Activated B cell treated with CpG ODN at 0.5 μM for 24 hours (primary cell): Measurements from ENCODE around the gene SPATA7. TPM values are rescaled to one million over a fixed set of nuclear protein-coding genes. Genes with fewer than 3 reads are reported as not detected.

Experiments
- ATAC-seq: fragments of 200-7000 bp; cut with Tn5 transposase; one replicate; pipeline ENCODE4 v1.10.0; 2021; ENCODE audit warnings: low read depth, mild to moderate bottlenecking, moderate library complexity
- CTCF ChIA-PET: fragments of 350-600 bp; sonication (Branson Sonifier 250); formaldehyde crosslinking; loops from one replicate; lab custom pipeline; 2021; ENCODE audit warnings: antibody characterized with exemption; lab: Charles Lee
- POLR2A ChIA-PET: fragments of 350-600 bp; sonication (Branson Sonifier 250); formaldehyde crosslinking; loops from one replicate; lab custom pipeline; 2021; ENCODE audit warnings: antibody characterized with exemption; lab: Charles Lee
- DNase-seq: peaks from one replicate; pipeline ENCODE4 v3.0.0; 2022
- H3K27ac Mint-ChIP-seq: one replicate; pipeline ENCODE4 v1.8.0; 2020; ENCODE audit warnings: mixed read lengths
- H3K27me3 Mint-ChIP-seq: one replicate; pipeline ENCODE4 v1.8.0; 2021; ENCODE audit warnings: mixed read lengths
- H3K36me3 Mint-ChIP-seq: one replicate; pipeline ENCODE4 v1.8.0; 2021; ENCODE audit warnings: low read depth, mixed read lengths
- H3K4me1 Mint-ChIP-seq: one replicate; pipeline ENCODE4 v1.8.0; 2021; ENCODE audit warnings: mixed read lengths
- H3K4me3 Mint-ChIP-seq: one replicate; pipeline ENCODE4 v1.8.0; 2020; ENCODE audit warnings: mild to moderate bottlenecking, mixed read lengths
- H3K9me3 Mint-ChIP-seq: one replicate; pipeline ENCODE4 v1.8.0; 2020; ENCODE audit warnings: mixed read lengths
- CTCF ChIP-seq: fragments of 200-600 bp; IDR thresholded peaks from one replicate; pipeline ENCODE4 v1.8.0; 2022; ENCODE audit warnings: antibody characterized with exemption, mild to moderate bottlenecking
- intact Hi-C: fragments of 100-400 bp; cut with micrococcal nuclease; formaldehyde crosslinking; loops from one replicate; pipeline ENCODE4 v1.15.1; 2024
- total RNA-seq: library from RNA; stranded (reverse); gene quantifications from 2 replicates; pipeline ENCODE4 v1.2.3, GENCODE V29; 2022

SPATA7 gene
- 1.4 and 1.6 TPM in 2 replicates for total RNA-seq

DNA sequence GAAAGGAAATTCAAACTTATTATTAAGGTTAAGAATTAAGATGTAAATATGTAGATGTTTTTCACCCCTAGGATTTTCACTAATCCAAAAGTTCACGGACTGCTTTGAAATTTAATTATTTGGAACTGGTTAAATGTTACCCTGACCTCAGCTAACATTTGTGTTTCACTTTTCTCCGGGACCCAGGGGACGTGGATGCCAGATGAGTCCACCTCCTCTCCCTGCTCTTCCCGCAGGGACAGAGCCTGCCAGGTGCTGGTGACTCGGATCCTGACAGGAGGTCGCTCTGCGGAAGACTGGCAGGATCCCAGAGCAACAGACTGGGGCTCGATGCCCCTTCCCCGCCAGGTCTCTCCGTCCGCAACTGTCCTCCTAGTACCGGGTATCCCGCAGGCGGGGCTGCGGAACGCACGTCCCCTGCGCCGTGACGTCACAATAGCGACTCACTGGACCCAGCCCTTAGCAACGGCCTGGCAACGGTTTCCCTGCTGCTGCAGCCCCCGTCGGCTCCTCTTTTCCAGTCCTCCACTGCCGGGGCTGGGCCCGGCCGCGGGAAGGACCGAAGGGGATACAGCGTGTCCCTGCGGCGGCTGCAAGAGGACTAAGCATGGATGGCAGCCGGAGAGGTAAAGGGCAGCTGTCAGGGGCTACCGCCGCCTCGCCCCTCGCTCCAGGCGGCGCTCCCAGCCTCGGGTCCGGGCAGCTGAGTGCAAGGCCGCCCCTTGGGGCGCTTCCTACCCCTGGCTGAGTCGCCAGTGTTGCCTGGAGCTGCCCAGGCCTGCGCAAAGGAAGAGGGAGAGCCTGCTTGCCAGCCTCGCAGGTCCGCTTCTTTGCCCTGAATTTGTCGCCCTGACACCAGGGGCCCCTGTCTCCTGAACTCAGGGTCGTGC is at the start of gene SPATA7:
Gene SPATA7, plus strand, starts transcription at position 446 of the 890 bp plus-strand sequence. Its CDS starts 162 bp downstream, at position 608.
- H3K36me3 Mint-ChIP-seq = peaks cover 3% of the 10 kb centered on the region
- POLR2A ChIA-PET = no interaction called here
- no peak for TF ChIP-seq CTCF
- DNase-seq (peak; percentile 71), ATAC-seq (peak; percentile 94)
- intact Hi-C loops = loop anchor here (1.0 to 10.0 kb wide), 5 partner anchors 63 to 1569 kb away; partner anchors contain the start of genes EFCAB11, KCNK10, TDP1 and ZC3H14
- peak within 1 kb of the TSS; percentile 94 for H3K4me3 Mint-ChIP-seq
- H3K27ac Mint-ChIP-seq = peak within 1 kb of the TSS; percentile 68
- H3K27me3 Mint-ChIP-seq = peaks cover 2% of the 10 kb centered on the region
- peaks cover 15% of the 10 kb centered on the region for H3K4me1 Mint-ChIP-seq
- no peaks in the 10 kb centered on the region for H3K9me3 Mint-ChIP-seq
- CTCF ChIA-PET = interaction anchor here (1.4 kb wide), 1 partner anchor 195 kb away, joined by 3 read pairs; no protein-coding TSS in a partner anchor

GRCh38 chr14:88340357-88340756 is 45.1 kb upstream of the SPATA7 start:
- Mint-ChIP-seq H3K27me3 (peaks cover 10% of the 10 kb centered on the region), H3K9me3 (no peaks in the 10 kb centered on the region), H3K4me1 (no peaks in the 10 kb centered on the region), H3K36me3 (no peaks in the 10 kb centered on the region), H3K4me3 (no peak overlapping the region), H3K27ac (no peak overlapping the region)
- CTCF ChIA-PET = no interaction called here
- no peak for TF ChIP-seq CTCF
- POLR2A ChIA-PET = no interaction called here
- ATAC-seq (no peak), DNase-seq (no peak)
- intact Hi-C loops = no loop called here

- intact Hi-C loops = no loop called here
- DNase-seq = no peak
- H3K36me3 Mint-ChIP-seq = no peaks in the 10 kb centered on the region
- H3K9me3 Mint-ChIP-seq = no peaks in the 10 kb centered on the region
- no peak for TF ChIP-seq CTCF
- POLR2A ChIA-PET = no interaction called here
- H3K27ac Mint-ChIP-seq = no peak overlapping the region
- H3K4me1 Mint-ChIP-seq = no peaks in the 10 kb centered on the region
- no peak for ATAC-seq
- no peak overlapping the region for H3K4me3 Mint-ChIP-seq
- H3K27me3 Mint-ChIP-seq = peaks cover 9% of the 10 kb centered on the region
- CTCF ChIA-PET = no interaction called here
Observed at GRCh38 chr14:88342980-88343379, 42.5 kb upstream of the SPATA7 start.

GRCh38 chr14:88346048-88346639 is 39.3 kb upstream of the SPATA7 start:
- no peaks in the 10 kb centered on the region for H3K4me1 Mint-ChIP-seq
- H3K36me3 Mint-ChIP-seq = no peaks in the 10 kb centered on the region
- DNase-seq (no peak), ATAC-seq (no peak)
- H3K4me3 Mint-ChIP-seq = no peak overlapping the region
- no peaks in the 10 kb centered on the region for H3K9me3 Mint-ChIP-seq
- no peak overlapping the region for H3K27ac Mint-ChIP-seq
- ChIA-PET POLR2A (no interaction called here), CTCF (no interaction called here)
- H3K27me3 Mint-ChIP-seq = peaks cover 2% of the 10 kb centered on the region
- intact Hi-C loops = no loop called here
- TF ChIP-seq CTCF = no peak

GRCh38 chr14:88348546-88348945 is 36.9 kb upstream of the SPATA7 start:
- no peaks in the 10 kb centered on the region for H3K9me3 Mint-ChIP-seq
- POLR2A ChIA-PET = no interaction called here
- no peak for ATAC-seq
- DNase-seq = no peak
- no peak overlapping the region for H3K4me3 Mint-ChIP-seq
- H3K36me3 Mint-ChIP-seq = no peaks in the 10 kb centered on the region
- intact Hi-C loops = no loop called here
- TF ChIP-seq CTCF = no peak
- no peak overlapping the region for H3K27ac Mint-ChIP-seq
- CTCF ChIA-PET = no interaction called here
- no peaks in the 10 kb centered on the region for H3K4me1 Mint-ChIP-seq
- H3K27me3 Mint-ChIP-seq = peaks cover 2% of the 10 kb centered on the region
